Suprapubic skin (tissue), 4 donors: ENCODE measurements around the gene GYS2.

Experiments used
- EP300 ChIP-seq: sonication (generic); formaldehyde crosslinking; IDR thresholded peaks from one replicate; pipeline ENCODE4 v1.6.1; 2017; ENCODE audit warnings: antibody characterized with exemption
- POLR2AphosphoS5 ChIP-seq, 3 donors: sonication (generic); formaldehyde crosslinking; IDR thresholded peaks; one replicate each; pipeline ENCODE4 v1.6.1; 2017; ENCODE audit warnings: antibody characterized with exemption in 3 of 3
- TF ChIP-seq, protein P1 (sequence below), 2 donors: fragments of 200-600 bp in 1 of 2; fragments of 450-650 bp in 1 of 2; sonication (generic) in 1 of 2; IDR thresholded peaks; one replicate each; pipeline ENCODE4 v1.5.1; 2016 to 2019; ENCODE audit warnings: antibody characterized with exemption in 2 of 2, mild to moderate bottlenecking in 1 of 2, moderate library complexity in 1 of 2

DNA sequence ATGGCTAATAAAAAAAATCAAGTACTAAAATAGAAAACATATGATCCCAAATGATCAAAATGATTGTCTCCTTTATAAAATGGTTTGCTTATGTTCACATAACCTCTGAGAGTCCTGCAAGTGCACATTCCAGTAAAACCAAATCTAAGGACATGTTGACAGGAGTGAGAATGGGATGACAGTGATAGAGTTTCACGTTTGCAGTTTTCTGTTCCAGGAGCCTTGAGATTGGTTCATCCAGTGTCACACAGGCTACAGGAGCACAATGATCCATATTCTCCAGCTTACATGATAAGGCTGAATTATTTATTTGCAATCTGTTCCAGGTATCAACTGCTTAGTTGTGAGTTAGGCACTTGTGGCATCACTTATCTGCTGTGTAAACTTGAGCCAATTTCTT, 1.5 kb upstream of the GYS2 start:
- TF ChIP-seq, protein P1, sequence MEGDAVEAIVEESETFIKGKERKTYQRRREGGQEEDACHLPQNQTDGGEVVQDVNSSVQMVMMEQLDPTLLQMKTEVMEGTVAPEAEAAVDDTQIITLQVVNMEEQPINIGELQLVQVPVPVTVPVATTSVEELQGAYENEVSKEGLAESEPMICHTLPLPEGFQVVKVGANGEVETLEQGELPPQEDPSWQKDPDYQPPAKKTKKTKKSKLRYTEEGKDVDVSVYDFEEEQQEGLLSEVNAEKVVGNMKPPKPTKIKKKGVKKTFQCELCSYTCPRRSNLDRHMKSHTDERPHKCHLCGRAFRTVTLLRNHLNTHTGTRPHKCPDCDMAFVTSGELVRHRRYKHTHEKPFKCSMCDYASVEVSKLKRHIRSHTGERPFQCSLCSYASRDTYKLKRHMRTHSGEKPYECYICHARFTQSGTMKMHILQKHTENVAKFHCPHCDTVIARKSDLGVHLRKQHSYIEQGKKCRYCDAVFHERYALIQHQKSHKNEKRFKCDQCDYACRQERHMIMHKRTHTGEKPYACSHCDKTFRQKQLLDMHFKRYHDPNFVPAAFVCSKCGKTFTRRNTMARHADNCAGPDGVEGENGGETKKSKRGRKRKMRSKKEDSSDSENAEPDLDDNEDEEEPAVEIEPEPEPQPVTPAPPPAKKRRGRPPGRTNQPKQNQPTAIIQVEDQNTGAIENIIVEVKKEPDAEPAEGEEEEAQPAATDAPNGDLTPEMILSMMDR (IDR thresholded peaks at IDR 0.05) = no peak
- no peak for TF ChIP-seq POLR2AphosphoS5 (IDR thresholded peaks at IDR 0.05)
- no peak for TF ChIP-seq EP300
